ENCODE data around the gene ART3. TPM values are rescaled to one million over a fixed set of nuclear protein-coding genes. Genes with fewer than 3 reads are reported as not detected.
"Not testable (repeated sequence)": the region's sequence is repeated elsewhere in the genome, so short reads cannot be mapped to it uniquely, and the experiment has no call there.

Gene ART3
- total RNA-seq, 1 experiment from 2014 or later: not detected

GRCh38 chr4:76043306-76043705, 31.2 kb upstream of the ART3 start:
- H2AFZ ChIP-seq (ENCODE audit: low read length); H3K4me2 ChIP-seq (ENCODE audit: low read length); BruUV-seq (replicated peaks); H3K9me3 ChIP-seq (ENCODE audit: low read length); H3F3A ChIP-seq (ENCODE audit: low read length, unreplicated experiment); CTCF ChIA-PET; H3K27me3 ChIP-seq (ENCODE audit: low read length); H4K20me1 ChIP-seq (ENCODE audit: low read length); ATAC-seq; H3K4me3 ChIP-seq (ENCODE audit: low read length); DNase-seq; H3K9ac ChIP-seq (ENCODE audit: low read length); intact Hi-C loops (cut with micrococcal nuclease); H3K79me2 ChIP-seq (ENCODE audit: low read length); H3K4me1 ChIP-seq (ENCODE audit: insufficient read depth, low read length); POLR2A ChIA-PET (ENCODE audit: unreplicated experiment); H3K36me3 ChIP-seq (ENCODE audit: low read depth, low read length); H3K27ac ChIP-seq (ENCODE audit: low read length); H3K9me2 ChIP-seq (replicated peaks; ENCODE audit: low read length): not testable (repeated sequence)

GRCh38 chr4:76044686-76045085, 29.8 kb upstream of the ART3 start:
- POLR2A ChIA-PET (ENCODE audit: unreplicated experiment); ATAC-seq; H3K27ac ChIP-seq (ENCODE audit: low read length); H3K9me2 ChIP-seq (replicated peaks; ENCODE audit: low read length); H3K79me2 ChIP-seq (ENCODE audit: low read length); H3F3A ChIP-seq (ENCODE audit: low read length, unreplicated experiment); H3K36me3 ChIP-seq (ENCODE audit: low read depth, low read length); H3K4me1 ChIP-seq (ENCODE audit: insufficient read depth, low read length); H3K9ac ChIP-seq (ENCODE audit: low read length); H2AFZ ChIP-seq (ENCODE audit: low read length); H4K20me1 ChIP-seq (ENCODE audit: low read length); H3K4me3 ChIP-seq (ENCODE audit: low read length); BruUV-seq (replicated peaks); intact Hi-C loops (cut with micrococcal nuclease); DNase-seq; CTCF ChIA-PET; H3K4me2 ChIP-seq (ENCODE audit: low read length); H3K9me3 ChIP-seq (ENCODE audit: low read length); H3K27me3 ChIP-seq (ENCODE audit: low read length): not testable (repeated sequence)

- POLR2A ChIA-PET (ENCODE audit: unreplicated experiment); H3K4me2 ChIP-seq (ENCODE audit: low read length): not testable (repeated sequence)
These were observed 24.6 kb upstream of the ART3 start for GRCh38 chr4:76049860-76050416.

GRCh38 chr4:76050560-76051050, 23.9 kb upstream of the ART3 start:
- H3K4me2 ChIP-seq (ENCODE audit: low read length); H3K9me3 ChIP-seq (ENCODE audit: low read length); ATAC-seq; CTCF ChIA-PET; H3K79me2 ChIP-seq (ENCODE audit: low read length); H3K36me3 ChIP-seq (ENCODE audit: low read depth, low read length); H3K27me3 ChIP-seq (ENCODE audit: low read length); H3K4me3 ChIP-seq (ENCODE audit: low read length); DNase-seq; H3K9ac ChIP-seq (ENCODE audit: low read length); H2AFZ ChIP-seq (ENCODE audit: low read length); POLR2A ChIA-PET (ENCODE audit: unreplicated experiment); intact Hi-C loops (cut with micrococcal nuclease); BruUV-seq (replicated peaks); H3F3A ChIP-seq (ENCODE audit: low read length, unreplicated experiment); H4K20me1 ChIP-seq (ENCODE audit: low read length); H3K27ac ChIP-seq (ENCODE audit: low read length); H3K9me2 ChIP-seq (replicated peaks; ENCODE audit: low read length); H3K4me1 ChIP-seq (ENCODE audit: insufficient read depth, low read length): not testable (repeated sequence)

More at GRCh38 chr4:76049860-76050416, 24.6 kb upstream of the ART3 start:
- H3K9me2 ChIP-seq (replicated peaks; ENCODE audit: low read length); H4K20me1 ChIP-seq (ENCODE audit: low read length); H2AFZ ChIP-seq (ENCODE audit: low read length); H3F3A ChIP-seq (ENCODE audit: low read length, unreplicated experiment); H3K4me1 ChIP-seq (ENCODE audit: insufficient read depth, low read length); H3K79me2 ChIP-seq (ENCODE audit: low read length); DNase-seq; H3K4me3 ChIP-seq (ENCODE audit: low read length); H3K36me3 ChIP-seq (ENCODE audit: low read depth, low read length); BruUV-seq (replicated peaks); H3K27ac ChIP-seq (ENCODE audit: low read length); H3K9me3 ChIP-seq (ENCODE audit: low read length); intact Hi-C loops (cut with micrococcal nuclease); CTCF ChIA-PET; H3K9ac ChIP-seq (ENCODE audit: low read length); H3K27me3 ChIP-seq (ENCODE audit: low read length); ATAC-seq: not testable (repeated sequence)

- H3K4me3 ChIP-seq (ENCODE audit: low read length): no peak overlapping the region
- no peaks in the 10 kb centered on the region for H3K9me2 ChIP-seq (replicated peaks; ENCODE audit: low read length)
- no peaks in the 10 kb centered on the region for H3K9me3 ChIP-seq (ENCODE audit: low read length)
- H3K36me3 ChIP-seq (ENCODE audit: low read depth, low read length): no peaks in the 10 kb centered on the region
- H3K4me2 ChIP-seq (ENCODE audit: low read length): no peak overlapping the region
- ChIA-PET CTCF (no interaction called here), POLR2A (ENCODE audit: unreplicated experiment) (interaction anchor here (0.6 kb wide), 1 partner anchor 190 kb away, joined by 3 read pairs; no protein-coding TSS in a partner anchor)
- H3F3A ChIP-seq (ENCODE audit: low read length, unreplicated experiment): no peaks in the 10 kb centered on the region
- no peaks in the 10 kb centered on the region for H3K79me2 ChIP-seq (ENCODE audit: low read length)
- no peak overlapping the region for H3K27ac ChIP-seq (ENCODE audit: low read length)
- H4K20me1 ChIP-seq (ENCODE audit: low read length): no peaks in the 10 kb centered on the region
- DNase-seq (no peak), ATAC-seq (no peak)
- H3K4me1 ChIP-seq (ENCODE audit: insufficient read depth, low read length): peaks cover 3% of the 10 kb centered on the region; the same call in 1 of the 2 replicates
- H2AFZ ChIP-seq (ENCODE audit: low read length): no peak overlapping the region
- H3K27me3 ChIP-seq (ENCODE audit: low read length): 0 out of 2 replicates have a peak, but pooled peaks cover 4% of the 10 kb centered on the region
- TF ChIP-seq EZH2phosphoT487 (IDR thresholded peaks at IDR 0.05; ENCODE audit: borderline replicate concordance, low read length) (no peak), EZH2 (IDR thresholded peaks at IDR 0.05; ENCODE audit: low read length, unreplicated experiment) (no peak), CTCF (conservative IDR thresholded peaks at IDR 0.05; ENCODE audit: low read depth, low read length) (no peak)
- BruUV-seq (replicated peaks): no TSS peak
- intact Hi-C loops (cut with micrococcal nuclease): no loop called here
- no peak overlapping the region for H3K9ac ChIP-seq (ENCODE audit: low read length)
These were observed 20.8 kb upstream of the ART3 start for GRCh38 chr4:76053730-76054129.
